H1 (cell line): Measurements from ENCODE around the gene ITGAV. TPM values are rescaled to one million over a fixed set of nuclear protein-coding genes. Genes with fewer than 3 reads are reported as not detected.

ENCODE experiments used
- ATF2 ChIP-seq: IDR thresholded peaks from 2 replicates; pipeline ENCODE4 v1.6.1; 2012; ENCODE audit warnings: low read length, inconsistent platforms
- polyA plus RNA-seq, 7 experiments: library from polyadenylated mRNA; depleted of rRNA in 3 of 7; stranded (reverse) in 5 of 7; unstranded in 2 of 7; fragments of >200 nt in 5 of 7; fragments of 200-250 nt in 2 of 7; gene quantifications; 1 replicate in 5 of 7; 2 replicates in 1 of 7; 4 replicates in 1 of 7; pipeline versions ENCODE4 v1.2.1 to v1.2.3, GENCODE V29; 2011 to 2013; ENCODE audit warnings: missing spikeins in 2 of 7, mixed read lengths in 2 of 7
- total RNA-seq: library from RNA; stranded (reverse); fragmentation: NEBNext Ultra II Directional; extraction: Animal tissue kit (Norgen Biotek cat#: 25700); gene quantifications from 2 replicates; pipeline ENCODE4 v1.2.1, GENCODE V29; 2021

The ITGAV gene
- total and polyA plus RNA-seq, 2 of the 8 experiments (the other 6 are each of a cell fraction or from before 2014, with no cell fraction given), result 11.7 to 42.4 TPM

GRCh38 chr2:186570604-186571003 is 19.3 kb upstream of the ITGAV start (continued):
- no peak for TF ChIP-seq ATF2
